Measurements from ENCODE around the gene TBX3.
A peak's percentile ranks its signal among the peaks of the same experiment; 100 is the strongest.

The TBX3 gene

DNA sequence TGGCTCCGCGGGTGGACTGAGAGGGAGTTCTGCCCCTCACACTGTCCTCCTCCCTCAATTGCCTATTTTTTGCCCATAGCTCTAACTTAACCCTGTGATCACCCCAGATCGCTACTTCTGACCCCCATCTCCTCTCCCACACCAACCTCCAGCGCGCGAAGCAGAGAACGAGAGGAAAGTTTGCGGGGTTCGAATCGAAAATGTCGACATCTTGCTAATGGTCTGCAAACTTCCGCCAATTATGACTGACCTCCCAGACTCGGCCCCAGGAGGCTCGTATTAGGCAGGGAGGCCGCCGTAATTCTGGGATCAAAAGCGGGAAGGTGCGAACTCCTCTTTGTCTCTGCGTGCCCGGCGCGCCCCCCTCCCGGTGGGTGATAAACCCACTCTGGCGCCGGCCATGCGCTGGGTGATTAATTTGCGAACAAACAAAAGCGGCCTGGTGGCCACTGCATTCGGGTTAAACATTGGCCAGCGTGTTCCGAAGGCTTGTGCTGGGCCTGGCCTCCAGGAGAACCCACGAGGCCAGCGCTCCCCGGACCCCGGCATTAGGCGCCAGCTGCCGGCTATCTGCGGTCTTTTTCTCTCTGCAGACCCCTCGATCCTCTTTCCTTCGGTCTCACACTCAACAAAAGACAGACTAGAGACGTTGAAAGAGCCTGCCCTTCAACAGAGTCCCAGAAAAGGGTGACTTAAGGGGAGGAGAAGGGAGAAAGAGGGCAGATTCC lies 3.0 kb upstream of the TBX3 start:
- Histone ChIP-seq H3K4me3 (ENCODE audit: low read depth, low read length) (peak overlapping the region; percentile 30), H3K27me3 (ENCODE audit: control insufficient read depth, insufficient read depth, low read length) (peaks cover 91% of the 10 kb centered on the region), H3K9me3 (ENCODE audit: control insufficient read depth, insufficient read depth, low read length) (no peaks in the 10 kb centered on the region), H3K9ac (ENCODE audit: low read depth, low read length) (no peak overlapping the region), H3K36me3 (ENCODE audit: control insufficient read depth, insufficient read depth, low read length) (no peaks in the 10 kb centered on the region), H3K4me1 (ENCODE audit: control insufficient read depth, insufficient read depth, low read length) (peaks cover 3% of the 10 kb centered on the region)

DNA sequence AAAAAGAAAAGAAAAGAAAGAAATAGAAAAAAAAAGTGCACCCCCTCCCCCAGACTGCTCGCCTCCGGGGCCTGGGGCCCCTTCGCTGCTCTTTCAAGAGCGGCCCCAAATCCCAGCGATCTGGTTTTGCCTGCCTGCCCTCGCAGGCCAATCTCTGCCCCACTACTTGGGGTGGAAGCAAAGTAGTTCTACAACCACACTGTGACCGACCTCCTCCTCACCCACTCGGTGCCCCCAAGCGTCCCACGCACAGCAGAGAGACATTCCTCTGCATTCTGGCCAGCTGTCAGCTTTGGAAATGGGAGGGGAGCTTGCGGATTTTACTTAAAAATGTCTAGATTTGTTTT lies 2.4 kb upstream of the TBX3 start:
- no peaks in the 10 kb centered on the region for H3K9me3 ChIP-seq (ENCODE audit: control insufficient read depth, insufficient read depth, low read length)
- peak overlapping the region; percentile 30 for H3K4me3 ChIP-seq (ENCODE audit: low read depth, low read length)
- no peaks in the 10 kb centered on the region for H3K36me3 ChIP-seq (ENCODE audit: control insufficient read depth, insufficient read depth, low read length)
- H3K9ac ChIP-seq (ENCODE audit: low read depth, low read length): no peak overlapping the region
- peaks cover 3% of the 10 kb centered on the region for H3K4me1 ChIP-seq (ENCODE audit: control insufficient read depth, insufficient read depth, low read length)
- peaks cover 91% of the 10 kb centered on the region for H3K27me3 ChIP-seq (ENCODE audit: control insufficient read depth, insufficient read depth, low read length)

GRCh38 chr12:114685869-114686268 lies 1.9 kb upstream of the TBX3 start:
- Histone ChIP-seq H3K9ac (ENCODE audit: low read depth, low read length) (no peak overlapping the region), H3K9me3 (ENCODE audit: control insufficient read depth, insufficient read depth, low read length) (no peaks in the 10 kb centered on the region), H3K36me3 (ENCODE audit: control insufficient read depth, insufficient read depth, low read length) (no peaks in the 10 kb centered on the region), H3K27me3 (ENCODE audit: control insufficient read depth, insufficient read depth, low read length) (peaks cover 91% of the 10 kb centered on the region), H3K4me3 (ENCODE audit: low read depth, low read length) (peak overlapping the region; percentile 3), H3K4me1 (ENCODE audit: control insufficient read depth, insufficient read depth, low read length) (peaks cover 3% of the 10 kb centered on the region)

DNA sequence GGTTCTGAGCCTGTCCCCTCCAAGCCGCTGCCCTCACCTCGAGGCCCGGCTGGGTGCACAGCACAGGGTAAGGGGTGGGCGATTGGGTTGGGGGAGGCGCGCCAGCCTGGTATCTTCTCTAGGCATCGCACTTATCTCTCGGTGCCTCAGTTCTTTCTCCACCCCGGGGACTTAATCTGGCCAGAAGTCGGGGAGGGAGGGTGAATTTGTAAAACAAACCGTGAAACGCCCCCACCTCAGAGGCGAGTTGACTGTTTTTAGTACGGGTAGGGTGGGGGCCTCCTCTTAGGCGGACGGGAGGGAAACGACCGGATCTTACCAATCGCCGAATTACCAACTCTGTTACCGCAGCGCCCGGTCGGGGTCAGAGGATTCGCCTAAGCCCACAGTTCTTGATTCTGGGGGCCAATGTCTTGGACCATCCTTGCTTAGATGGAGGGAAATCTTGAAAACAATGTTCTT lies 1.4 kb upstream of the TBX3 start:
- Histone ChIP-seq H3K9me3 (ENCODE audit: control insufficient read depth, insufficient read depth, low read length) (no peaks in the 10 kb centered on the region), H3K36me3 (ENCODE audit: control insufficient read depth, insufficient read depth, low read length) (no peaks in the 10 kb centered on the region), H3K27me3 (ENCODE audit: control insufficient read depth, insufficient read depth, low read length) (peaks cover 91% of the 10 kb centered on the region), H3K4me1 (ENCODE audit: control insufficient read depth, insufficient read depth, low read length) (peaks cover 3% of the 10 kb centered on the region), H3K4me3 (ENCODE audit: low read depth, low read length) (peak overlapping the region; percentile 48), H3K9ac (ENCODE audit: low read depth, low read length) (no peak overlapping the region)

DNA sequence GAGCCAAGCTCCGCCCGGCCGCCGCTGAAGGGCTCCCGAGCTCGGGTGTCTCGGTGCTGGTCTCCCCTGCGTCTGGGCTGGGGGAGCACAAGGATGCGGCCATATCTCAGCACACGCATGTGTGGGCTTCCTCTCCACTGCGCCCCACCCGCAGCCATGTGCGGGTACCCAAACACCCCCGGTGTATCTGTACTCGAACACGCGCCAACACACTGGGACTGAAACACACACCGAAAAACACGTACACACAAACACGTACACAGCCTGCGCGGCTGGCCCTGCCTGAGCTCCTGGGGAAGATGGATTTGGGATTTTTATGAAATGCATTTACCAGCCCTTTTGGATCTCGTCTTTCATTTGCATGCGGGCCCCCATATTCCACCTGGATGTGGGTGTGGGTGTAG lies 897 bp upstream of the TBX3 start:
- H3K9me3 ChIP-seq (ENCODE audit: control insufficient read depth, insufficient read depth, low read length): no peaks in the 10 kb centered on the region
- no peaks in the 10 kb centered on the region for H3K36me3 ChIP-seq (ENCODE audit: control insufficient read depth, insufficient read depth, low read length)
- H3K4me1 ChIP-seq (ENCODE audit: control insufficient read depth, insufficient read depth, low read length): peaks cover 7% of the 10 kb centered on the region
- H3K4me3 ChIP-seq (ENCODE audit: low read depth, low read length): peak overlapping the region; percentile 48
- no peak overlapping the region for H3K9ac ChIP-seq (ENCODE audit: low read depth, low read length)
- H3K27me3 ChIP-seq (ENCODE audit: control insufficient read depth, insufficient read depth, low read length): peaks cover 91% of the 10 kb centered on the region

- Histone ChIP-seq H3K9me3 (ENCODE audit: control insufficient read depth, insufficient read depth, low read length) (no peaks in the 10 kb centered on the region), H3K4me1 (ENCODE audit: control insufficient read depth, insufficient read depth, low read length) (peaks cover 15% of the 10 kb centered on the region), H3K27me3 (ENCODE audit: control insufficient read depth, insufficient read depth, low read length) (peaks cover 91% of the 10 kb centered on the region), H3K4me3 (ENCODE audit: low read depth, low read length) (peak overlapping the region; percentile 48), H3K9ac (ENCODE audit: low read depth, low read length) (no peak overlapping the region), H3K36me3 (ENCODE audit: control insufficient read depth, insufficient read depth, low read length) (no peaks in the 10 kb centered on the region)
These were observed 272 bp downstream of the TBX3 start for GRCh38 chr12:114683709-114684097.

DNA sequence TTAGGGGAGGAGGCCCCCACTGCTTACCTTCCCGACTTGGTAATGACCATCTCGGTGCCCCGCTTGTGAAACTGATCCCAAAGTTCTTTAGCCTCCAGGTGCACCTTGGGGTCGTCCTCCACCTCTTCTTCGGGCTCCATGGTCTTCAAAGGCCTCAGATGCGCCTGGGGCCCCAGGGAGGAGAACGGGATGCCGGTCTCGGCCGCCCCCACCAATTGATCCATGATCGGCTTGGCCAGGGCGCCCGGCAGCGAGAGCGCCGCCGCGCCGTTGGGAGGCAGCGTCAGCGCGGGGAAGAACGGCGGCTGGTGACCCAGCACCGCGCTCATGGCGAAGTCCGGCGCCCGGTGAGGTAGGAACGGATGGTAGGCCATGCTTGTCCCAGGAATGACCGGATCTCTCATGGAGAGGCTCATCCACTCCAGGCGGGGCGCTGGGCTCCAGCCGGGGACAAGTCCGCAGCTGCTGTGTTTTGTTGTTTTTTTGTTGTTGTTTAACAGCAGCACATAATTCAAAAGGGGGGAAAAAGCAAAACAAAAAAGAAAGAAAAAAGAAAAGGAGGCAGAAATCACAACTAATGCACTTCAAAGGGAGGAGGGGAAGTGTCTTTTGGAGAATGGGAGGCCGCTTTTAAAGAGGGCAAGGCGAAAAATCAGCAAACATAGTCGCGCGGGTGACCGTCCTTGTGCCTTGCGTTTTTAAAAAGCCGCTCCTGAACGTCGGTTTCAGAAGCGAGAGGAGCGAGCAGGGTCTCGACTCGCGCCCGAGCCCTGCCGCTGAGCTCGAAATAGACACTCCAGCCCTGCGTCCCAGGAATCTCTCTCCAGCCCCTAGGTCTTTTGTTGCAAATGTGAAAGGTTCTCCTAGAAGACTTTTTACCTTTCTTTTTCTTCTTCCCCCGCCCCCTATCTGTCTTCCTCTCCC lies 928 bp downstream of the TBX3 start:
- no peaks in the 10 kb centered on the region for H3K9me3 ChIP-seq (ENCODE audit: control insufficient read depth, insufficient read depth, low read length)
- H3K4me1 ChIP-seq (ENCODE audit: control insufficient read depth, insufficient read depth, low read length): peaks cover 19% of the 10 kb centered on the region
- no peak overlapping the region for H3K9ac ChIP-seq (ENCODE audit: low read depth, low read length)
- peak overlapping the region; percentile 48 for H3K4me3 ChIP-seq (ENCODE audit: low read depth, low read length)
- H3K36me3 ChIP-seq (ENCODE audit: control insufficient read depth, insufficient read depth, low read length): no peaks in the 10 kb centered on the region
- peaks cover 91% of the 10 kb centered on the region for H3K27me3 ChIP-seq (ENCODE audit: control insufficient read depth, insufficient read depth, low read length)

GRCh38 chr12:114682106-114682784 lies 1.7 kb downstream of the TBX3 start:
- Histone ChIP-seq H3K27me3 (ENCODE audit: control insufficient read depth, insufficient read depth, low read length) (peaks cover 92% of the 10 kb centered on the region), H3K36me3 (ENCODE audit: control insufficient read depth, insufficient read depth, low read length) (no peaks in the 10 kb centered on the region), H3K4me3 (ENCODE audit: low read depth, low read length) (peak overlapping the region; percentile 48), H3K4me1 (ENCODE audit: control insufficient read depth, insufficient read depth, low read length) (peaks cover 16% of the 10 kb centered on the region), H3K9me3 (ENCODE audit: control insufficient read depth, insufficient read depth, low read length) (no peaks in the 10 kb centered on the region), H3K9ac (ENCODE audit: low read depth, low read length) (no peak overlapping the region)

DNA sequence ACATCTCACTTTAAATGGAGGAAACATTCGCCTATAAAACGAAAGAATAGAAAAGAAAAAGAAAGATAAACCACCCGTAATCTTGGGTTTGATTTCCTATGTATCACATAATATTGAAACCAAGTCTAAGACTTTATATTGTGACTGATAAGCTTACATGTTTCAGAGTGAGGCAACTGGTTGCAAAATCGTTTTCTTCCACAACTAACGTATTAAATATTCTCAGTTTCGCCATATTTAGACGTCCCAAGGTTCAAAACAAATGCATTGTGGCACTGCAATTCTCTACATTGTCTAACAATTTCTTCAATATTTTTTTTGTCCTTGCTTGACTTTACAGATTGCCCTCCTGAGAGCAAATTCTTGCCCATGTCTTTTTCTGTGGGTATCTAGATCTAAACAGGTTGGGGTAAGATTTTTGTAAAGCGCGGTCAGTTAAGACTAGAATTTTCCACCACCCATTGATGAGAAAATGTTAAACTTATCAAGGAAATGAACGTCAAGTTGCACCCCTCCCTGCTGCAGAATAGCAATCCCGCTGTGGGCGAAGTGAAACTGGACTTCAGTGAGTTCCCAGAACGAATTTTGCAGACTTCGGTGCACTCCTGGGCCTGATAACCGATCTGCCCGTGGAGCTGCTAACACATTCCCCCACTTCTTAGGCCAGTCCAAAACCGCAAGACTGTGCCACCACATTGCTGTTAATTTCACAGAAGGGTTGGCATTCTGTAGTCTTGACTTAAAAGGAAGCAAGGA lies 2.7 kb downstream of the TBX3 start:
- Histone ChIP-seq H3K4me1 (ENCODE audit: control insufficient read depth, insufficient read depth, low read length) (peaks cover 23% of the 10 kb centered on the region), H3K9me3 (ENCODE audit: control insufficient read depth, insufficient read depth, low read length) (no peaks in the 10 kb centered on the region), H3K27me3 (ENCODE audit: control insufficient read depth, insufficient read depth, low read length) (peaks cover 92% of the 10 kb centered on the region), H3K9ac (ENCODE audit: low read depth, low read length) (no peak overlapping the region), H3K36me3 (ENCODE audit: control insufficient read depth, insufficient read depth, low read length) (no peaks in the 10 kb centered on the region), H3K4me3 (ENCODE audit: low read depth, low read length) (peak overlapping the region; percentile 1)

GRCh38 chr12:114680604-114681069 lies 3.3 kb downstream of the TBX3 start:
- H3K4me1 ChIP-seq (ENCODE audit: control insufficient read depth, insufficient read depth, low read length): peaks cover 27% of the 10 kb centered on the region

GRCh38 chr12:114679942-114680341 lies 4.0 kb downstream of the TBX3 start:
- no peak overlapping the region for H3K4me3 ChIP-seq (ENCODE audit: low read depth, low read length)
- H3K4me1 ChIP-seq (ENCODE audit: control insufficient read depth, insufficient read depth, low read length): peaks cover 27% of the 10 kb centered on the region
- no peak overlapping the region for H3K9ac ChIP-seq (ENCODE audit: low read depth, low read length)
- peaks cover 91% of the 10 kb centered on the region for H3K27me3 ChIP-seq (ENCODE audit: control insufficient read depth, insufficient read depth, low read length)
- H3K9me3 ChIP-seq (ENCODE audit: control insufficient read depth, insufficient read depth, low read length): no peaks in the 10 kb centered on the region
- no peaks in the 10 kb centered on the region for H3K36me3 ChIP-seq (ENCODE audit: control insufficient read depth, insufficient read depth, low read length)

More at GRCh38 chr12:114680604-114681069, 3.3 kb downstream of the TBX3 start:
- H3K9ac ChIP-seq (ENCODE audit: low read depth, low read length): no peak overlapping the region
- H3K9me3 ChIP-seq (ENCODE audit: control insufficient read depth, insufficient read depth, low read length): no peaks in the 10 kb centered on the region
- no peaks in the 10 kb centered on the region for H3K36me3 ChIP-seq (ENCODE audit: control insufficient read depth, insufficient read depth, low read length)
- H3K4me3 ChIP-seq (ENCODE audit: low read depth, low read length): no peak overlapping the region
- H3K27me3 ChIP-seq (ENCODE audit: control insufficient read depth, insufficient read depth, low read length): peaks cover 92% of the 10 kb centered on the region
